Fibroblast of lung (primary cell): Measurements from ENCODE around the gene ACADS. TPM values are rescaled to one million over a fixed set of nuclear protein-coding genes. Genes with fewer than 3 reads are reported as not detected.

Experiments used
- DNase-seq, 2 donors: peaks; one replicate each; pipeline versions ENCODE4 v3.0.0 to v3.0.0-alpha.2; 2010; ENCODE audit warnings: low read depth in 2 of 2
- H2AFZ ChIP-seq: 2 replicates; pipeline ENCODE4 v1.5.1; 2012; ENCODE audit warnings: low read length, control low read depth, inconsistent platforms
- H3K27ac ChIP-seq: 2 replicates; pipeline ENCODE4 v1.5.1; 2011; ENCODE audit warnings: low read length, control low read depth; ENCODE audit not compliant: insufficient read depth
- H3K27me3 ChIP-seq: 2 replicates; pipeline ENCODE4 v1.5.1; 2011; ENCODE audit warnings: mild to moderate bottlenecking, low read length; ENCODE audit not compliant: control insufficient read depth, insufficient read depth
- H3K36me3 ChIP-seq: 2 replicates; pipeline ENCODE4 v1.5.1; 2011; ENCODE audit warnings: low read length; ENCODE audit not compliant: control insufficient read depth, insufficient read depth
- H3K4me1 ChIP-seq: 2 replicates; pipeline ENCODE4 v1.5.1; 2011; ENCODE audit warnings: low read length; ENCODE audit not compliant: control insufficient read depth, insufficient read depth; ENCODE audit errors: extremely low read depth
- H3K4me2 ChIP-seq: 2 replicates; pipeline ENCODE4 v1.5.1; 2011; ENCODE audit warnings: low read length, control low read depth; ENCODE audit not compliant: insufficient read depth; ENCODE audit errors: extremely low read depth
- H3K4me3 ChIP-seq, 4 experiments: fragments of 200-600 bp in 1 of 4; sonication (generic) in 1 of 4; replicated peaks in 1 of 4; 2 replicates each; pipeline ENCODE4 v1.5.1; 2011 to 2016; ENCODE audit warnings: low read length in 4 of 4, low read depth in 3 of 4, mild to moderate bottlenecking in 3 of 4, control low read depth in 2 of 4, inconsistent platforms in 1 of 4, mixed read lengths in 1 of 4; ENCODE audit not compliant: insufficient read depth in 1 of 4; ENCODE audit errors: control extremely low read depth in 1 of 4
- H3K79me2 ChIP-seq: 2 replicates; pipeline ENCODE4 v1.5.1; 2012; ENCODE audit warnings: mild to moderate bottlenecking, low read length, inconsistent platforms; ENCODE audit not compliant: control insufficient read depth, insufficient read depth
- H3K9ac ChIP-seq: 2 replicates; pipeline ENCODE4 v1.5.1; 2011; ENCODE audit warnings: mild to moderate bottlenecking, low read length, control low read depth; ENCODE audit not compliant: insufficient read depth
- H3K9me3 ChIP-seq: 2 replicates; pipeline ENCODE4 v1.5.1; 2012; ENCODE audit warnings: low read depth, low read length; ENCODE audit not compliant: control insufficient read depth, insufficient read depth
- H4K20me1 ChIP-seq: 2 replicates; pipeline ENCODE4 v1.5.1; 2011; ENCODE audit warnings: low read length; ENCODE audit not compliant: control insufficient read depth, insufficient read depth; ENCODE audit errors: extremely low read depth
- CTCF ChIP-seq, 2 donors: IDR thresholded peaks in 1 of 2; conservative IDR thresholded peaks in 1 of 2; 1 replicate in 1 of 2; 2 replicates in 1 of 2; pipeline ENCODE4 v1.5.1; 2011 to 2012; ENCODE audit warnings: low read length in 2 of 2, control low read depth in 1 of 2, inconsistent platforms in 1 of 2, low read depth in 1 of 2, mild to moderate bottlenecking in 1 of 2
- EZH2 ChIP-seq: IDR thresholded peaks from 2 replicates; pipeline ENCODE4 v1.5.1; 2012; ENCODE audit warnings: low read length, control low read depth, mild to moderate bottlenecking; ENCODE audit errors: missing control alignments
- polyA plus RNA-seq, 2 donors: library from polyadenylated mRNA; depleted of rRNA in 1 of 2; stranded (reverse) in 1 of 2; unstranded in 1 of 2; fragments of >200 nt; gene quantifications; 2 replicates each; pipeline ENCODE4 v1.2.1, GENCODE V29; 2011 to 2012; ENCODE audit warnings: missing spikeins in 1 of 2
- total RNA-seq: library from RNA; depleted of rRNA; stranded (reverse); fragments of >200 nt; gene quantifications from 2 replicates; pipeline ENCODE4 v1.2.1, GENCODE V29; 2014

Gene ACADS
- total and polyA plus RNA-seq, 2 donors (not counting 1 experiment from before 2014, with no cell fraction given): 4.5 to 15.9 TPM

GRCh38 chr12:120706029-120706428 lies 19.6 kb upstream of the ACADS start:
- H3K27me3 ChIP-seq: no peaks in the 10 kb centered on the region
- no peak overlapping the region for H3K4me2 ChIP-seq
- H3K4me1 ChIP-seq: peaks cover 4% of the 10 kb centered on the region
- TF ChIP-seq EZH2 (no peak), CTCF (conservative IDR thresholded peaks at IDR 0.05 in 1 of 2, IDR thresholded peaks at IDR 0.05 in 1 of 2; ENCODE audit: low read depth in 1 of 2, low read length in 2 of 2) (no peak)
- H3K4me3 ChIP-seq: no peak overlapping the region
- H3K27ac ChIP-seq: no peak overlapping the region
- H4K20me1 ChIP-seq: no peaks in the 10 kb centered on the region
- no peak for DNase-seq
- H3K79me2 ChIP-seq: peaks cover 6% of the 10 kb centered on the region
- H2AFZ ChIP-seq: no peak overlapping the region
- H3K36me3 ChIP-seq: peaks cover 2% of the 10 kb centered on the region
- no peaks in the 10 kb centered on the region for H3K9me3 ChIP-seq
- no peak overlapping the region for H3K9ac ChIP-seq

DNA sequence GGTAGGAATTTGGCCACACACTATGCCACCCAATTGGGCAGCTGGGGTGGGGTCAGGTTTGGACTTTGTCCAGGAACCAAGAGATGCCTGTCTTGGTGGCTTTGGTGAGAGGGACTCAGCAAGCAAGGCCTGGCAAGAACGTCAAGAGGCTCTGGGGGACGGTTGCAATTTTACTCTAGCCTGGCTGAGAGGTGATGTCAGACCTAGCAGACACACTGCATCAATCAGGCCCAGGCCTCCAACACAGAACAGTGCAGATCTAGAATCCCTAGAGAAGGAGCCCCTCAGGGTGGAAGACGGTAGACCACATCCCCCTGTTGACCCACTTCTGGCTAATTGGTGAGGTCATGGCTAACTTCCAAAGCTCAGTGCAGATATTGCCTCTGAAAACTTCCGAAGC lies 17.0 kb upstream of the ACADS start:
- Histone ChIP-seq H3K4me1 (peaks cover 11% of the 10 kb centered on the region), H3K9ac (no peak overlapping the region), H3K27ac (no peak overlapping the region), H3K36me3 (peaks cover 4% of the 10 kb centered on the region), H2AFZ (no peak overlapping the region), H3K79me2 (peaks cover 19% of the 10 kb centered on the region), H3K27me3 (no peaks in the 10 kb centered on the region), H3K9me3 (no peaks in the 10 kb centered on the region), H3K4me2 (no peak overlapping the region), H4K20me1 (no peaks in the 10 kb centered on the region), H3K4me3 (no peak overlapping the region)
- DNase-seq: no peak
- no peak for TF ChIP-seq CTCF (conservative IDR thresholded peaks at IDR 0.05 in 1 of 2, IDR thresholded peaks at IDR 0.05 in 1 of 2; ENCODE audit: low read depth in 1 of 2, low read length in 2 of 2)
- no peak for TF ChIP-seq EZH2

- DNase-seq: peak in 1 of 2 donors; percentile 66
- H3K27ac ChIP-seq: peak within 1 kb of the TSS; percentile 76
- H3K79me2 ChIP-seq: peaks cover 19% of the 10 kb centered on the region
- TF ChIP-seq EZH2 (no peak), CTCF (conservative IDR thresholded peaks at IDR 0.05 in 1 of 2, IDR thresholded peaks at IDR 0.05 in 1 of 2; ENCODE audit: low read depth in 1 of 2, low read length in 2 of 2) (no peak)
- H4K20me1 ChIP-seq: no peaks in the 10 kb centered on the region
- H3K4me1 ChIP-seq: peaks cover 11% of the 10 kb centered on the region
- peaks cover 4% of the 10 kb centered on the region for H3K36me3 ChIP-seq
- H3K9ac ChIP-seq: peak within 1 kb of the TSS; percentile 82
- H2AFZ ChIP-seq: peak within 1 kb of the TSS; percentile 87
- H3K9me3 ChIP-seq: no peaks in the 10 kb centered on the region
- no peaks in the 10 kb centered on the region for H3K27me3 ChIP-seq
- peak within 1 kb of the TSS; percentile 70 to 92 (median 80) for H3K4me3 ChIP-seq
- peak within 1 kb of the TSS; percentile 95 for H3K4me2 ChIP-seq
Measured at GRCh38 chr12:120710031-120710804, 15.4 kb upstream of the ACADS start, which contains the start of gene UNC119B. TSS of gene UNC119B (plus strand) at chr12:120710458. CDS start at chr12:120710475, 17 bp downstream.
